Activated naive CD4-positive, alpha-beta T cell treated with anti-CD3 and anti-CD28 coated beads, Interleukin-2, amount 50 U/mL, for 72 hours (primary cell): ENCODE data around the gene STAT5A. TPM values are rescaled to one million over a fixed set of nuclear protein-coding genes. Genes with fewer than 3 reads are reported as not detected.
A peak's percentile ranks its signal among the peaks of the same experiment; 100 is the strongest.

ENCODE experiments used
- ATAC-seq, 2 donors: fragments of 150-1000 bp; cut with Tn5 transposase; 2 replicates each; pipeline ENCODE4 v1.10.0; 2021; ENCODE audit warnings: mild to moderate bottlenecking in 2 of 2, moderate library complexity in 2 of 2
- DNase-seq, 2 donors: peaks; one replicate each; pipeline ENCODE4 v3.0.0; 2021 to 2022; ENCODE audit warnings: low spot score in 2 of 2
- H3K27ac Mint-ChIP-seq, 2 donors: one replicate each; pipeline ENCODE4 v1.8.0; 2022; ENCODE audit warnings: mild to moderate bottlenecking in 2 of 2, mixed read lengths in 2 of 2
- H3K36me3 Mint-ChIP-seq, 2 donors: one replicate each; pipeline ENCODE4 v1.8.0; 2022; ENCODE audit warnings: mixed read lengths in 2 of 2
- H3K9me3 Mint-ChIP-seq, 2 donors: one replicate each; pipeline ENCODE4 v1.8.0; 2022; ENCODE audit warnings: mixed read lengths in 2 of 2
- total RNA-seq, 2 donors: library from RNA; stranded (reverse); gene quantifications; one replicate each; pipeline ENCODE4 v1.2.3, GENCODE V29; 2022

The STAT5A gene
- total RNA-seq, 2 donors from 2014 or later, result 171 to 177 TPM

DNA sequence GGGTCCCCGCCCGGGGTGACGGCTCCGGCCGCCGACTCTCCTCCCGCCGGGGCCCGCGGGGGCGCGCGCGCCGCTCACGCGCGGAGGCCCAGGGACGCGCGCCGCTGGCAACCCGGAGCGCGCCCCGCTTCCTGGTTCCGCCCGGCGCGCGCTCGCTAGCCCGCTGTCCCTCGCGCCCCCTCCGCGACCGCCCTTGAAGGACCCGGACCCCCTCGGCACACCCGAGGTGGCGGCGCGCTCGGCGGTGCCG, 12.0 kb upstream of the STAT5A start, which contains the start of gene STAT5B:
Gene STAT5B (minus strand): TSS at position 33 of the 250 bp plus-strand sequence. CDS start 44,264 bp downstream, outside the sequence.
- ATAC-seq, result peak; percentile 68 to 70
- H3K36me3 Mint-ChIP-seq, result peaks cover 19 to 28% of the 10 kb centered on the region in 2 donors
- H3K27ac Mint-ChIP-seq, result peak within 1 kb of the TSS; percentile 88 to 98

DNA sequence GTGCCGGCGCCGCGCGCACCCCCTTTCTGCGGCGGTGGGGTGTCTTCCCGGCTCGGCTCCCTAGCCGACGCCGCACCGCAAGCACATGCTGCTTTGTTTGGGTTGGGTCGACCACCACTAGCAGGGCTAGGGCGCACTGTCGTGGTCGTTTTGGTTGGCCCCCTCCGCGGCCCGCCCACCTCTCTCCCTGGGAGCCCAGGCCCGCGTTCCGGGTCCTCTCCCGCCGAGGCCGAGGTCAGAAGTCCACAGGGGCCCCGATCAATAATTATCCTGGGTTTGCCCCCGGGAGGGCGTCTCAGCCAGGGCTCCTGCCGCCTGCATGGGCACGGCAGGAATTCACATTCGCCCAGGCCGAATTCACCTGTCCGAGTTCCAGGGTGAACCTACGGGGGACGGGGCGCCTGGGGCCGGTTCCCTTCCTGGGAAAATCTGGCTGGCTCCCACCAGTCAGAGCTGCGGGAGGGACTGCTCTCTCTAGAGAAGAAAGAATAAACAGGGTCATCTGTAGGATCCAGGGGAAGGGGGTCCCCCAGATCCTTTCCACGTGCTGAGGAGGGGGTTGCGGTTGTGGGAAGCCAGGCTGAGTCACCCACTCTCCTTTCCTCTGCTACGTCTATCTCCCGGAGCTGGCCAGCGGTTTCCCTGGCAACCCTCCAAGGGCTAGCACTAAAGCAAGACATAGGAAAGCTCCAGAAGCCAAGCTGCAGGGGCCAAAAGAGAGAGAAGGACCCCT, 11.5 kb upstream of the STAT5A start:
- DNase-seq, result peak in 1 of 2 donors; percentile 74
- peak overlapping the region; percentile 82 to 98 for H3K27ac Mint-ChIP-seq
- peak in 1 of 2 donors; percentile 71 for ATAC-seq
- H3K36me3 Mint-ChIP-seq, result peaks cover 19 to 28% of the 10 kb centered on the region in 2 donors
- H3K9me3 Mint-ChIP-seq, result no peaks in the 10 kb centered on the region

More for the DNA sequence above, 12.0 kb upstream of the STAT5A start, which contains the start of gene STAT5B:
- no peaks in the 10 kb centered on the region for H3K9me3 Mint-ChIP-seq
- DNase-seq, result peak; percentile 72 to 75

DNA sequence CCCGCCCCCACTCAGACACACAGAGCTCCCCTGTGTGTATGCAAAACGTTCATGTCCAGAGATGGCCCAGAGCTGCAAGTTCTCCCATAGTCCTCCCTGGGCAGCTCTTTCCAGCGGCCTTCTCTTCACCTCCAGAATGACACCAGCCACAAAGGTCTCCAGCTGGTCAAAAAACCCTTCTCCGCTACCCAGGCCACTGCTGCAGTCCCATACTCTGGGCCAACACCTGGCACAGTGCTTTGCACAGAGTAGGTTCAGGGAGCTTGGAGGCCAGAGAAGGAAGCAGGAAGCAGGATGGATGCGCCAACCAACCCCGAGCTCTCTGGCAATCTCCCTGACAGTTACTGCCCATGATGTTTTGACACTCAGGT, 11.0 kb upstream of the STAT5A start:
- no peak for ATAC-seq
- Mint-ChIP-seq H3K27ac (peak overlapping the region; percentile 82 to 98), H3K9me3 (no peaks in the 10 kb centered on the region), H3K36me3 (peaks cover 19 to 28% of the 10 kb centered on the region in 2 donors)
- no peak for DNase-seq

DNA sequence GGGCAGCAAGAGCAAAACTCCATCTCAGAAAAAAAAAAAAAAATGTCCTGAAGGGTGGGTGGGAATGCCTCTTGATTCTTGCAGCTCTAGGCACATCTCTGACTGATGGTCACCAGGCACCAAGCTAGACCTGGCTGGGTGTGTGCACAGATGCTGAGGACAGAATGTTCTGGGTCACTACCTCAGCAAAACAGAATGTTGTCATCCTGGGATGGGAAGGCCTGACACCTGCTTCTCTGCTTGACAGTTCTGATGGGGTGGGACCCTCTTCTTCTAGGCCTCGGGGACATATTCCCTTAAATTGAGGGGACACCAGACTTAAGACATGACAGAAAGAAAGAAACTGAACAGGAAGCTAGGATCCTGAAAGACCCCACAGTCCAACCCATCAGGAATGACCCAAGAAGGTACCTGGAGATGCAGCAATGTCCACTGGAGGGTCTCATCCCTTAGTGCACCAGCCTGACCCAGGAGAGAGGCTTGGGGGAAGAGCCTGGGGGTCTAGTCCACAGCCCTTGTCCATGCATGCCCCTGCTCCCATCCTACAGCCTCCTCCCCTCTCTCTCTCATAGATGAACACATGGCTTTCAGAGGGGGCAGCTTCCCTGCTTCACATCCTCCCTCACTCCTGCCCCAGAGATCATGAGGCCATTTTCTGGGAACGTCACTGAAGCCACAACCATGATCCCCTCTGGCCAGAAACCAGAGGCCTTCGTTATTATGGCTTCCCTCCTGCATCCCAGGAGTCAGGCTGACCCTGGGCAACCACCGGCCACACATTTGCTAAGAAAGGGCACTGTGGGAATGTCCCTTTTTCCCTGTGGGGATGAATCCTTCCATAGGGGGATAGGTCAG, 8.3 kb upstream of the STAT5A start:
- DNase-seq (no peak), ATAC-seq (no peak)
- peak overlapping the region in 1 of 2 donors; percentile 44 for H3K27ac Mint-ChIP-seq
- H3K9me3 Mint-ChIP-seq, result no peaks in the 10 kb centered on the region
- H3K36me3 Mint-ChIP-seq, result peaks cover 7 to 14% of the 10 kb centered on the region in 2 donors

DNA sequence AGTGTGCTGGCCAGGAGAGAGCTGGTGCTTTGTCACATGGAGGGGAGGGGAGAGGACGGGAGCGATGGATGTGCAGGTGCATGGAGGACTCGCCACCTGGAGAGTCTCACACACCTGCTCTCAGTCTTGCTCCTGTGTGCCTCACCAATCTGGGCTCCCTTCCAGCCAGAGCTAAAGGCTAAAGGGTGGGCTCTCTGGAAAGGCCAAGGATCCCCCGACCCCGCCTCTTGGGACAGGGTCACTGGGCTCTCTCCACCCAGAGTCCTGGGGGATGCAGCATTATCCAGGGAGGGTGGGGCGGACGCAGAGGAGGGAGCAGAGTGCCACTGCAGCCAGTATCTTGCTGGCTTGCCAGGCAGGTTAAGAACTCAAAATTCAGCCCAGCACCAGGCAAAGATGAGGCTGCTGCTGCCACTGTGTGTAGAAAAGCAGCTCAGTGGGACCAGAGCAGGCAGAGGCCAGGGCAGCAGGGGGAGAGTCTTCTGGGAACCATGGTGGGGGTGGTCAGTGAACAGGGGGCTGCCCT, 6.7 kb upstream of the STAT5A start:
- Mint-ChIP-seq H3K27ac (peak overlapping the region in 1 of 2 donors; percentile 22), H3K9me3 (no peaks in the 10 kb centered on the region), H3K36me3 (peaks cover 0 to 12% of the 10 kb centered on the region in 2 donors)
- ATAC-seq, result no peak
- DNase-seq, result peak in 1 of 2 donors; percentile 48

DNA sequence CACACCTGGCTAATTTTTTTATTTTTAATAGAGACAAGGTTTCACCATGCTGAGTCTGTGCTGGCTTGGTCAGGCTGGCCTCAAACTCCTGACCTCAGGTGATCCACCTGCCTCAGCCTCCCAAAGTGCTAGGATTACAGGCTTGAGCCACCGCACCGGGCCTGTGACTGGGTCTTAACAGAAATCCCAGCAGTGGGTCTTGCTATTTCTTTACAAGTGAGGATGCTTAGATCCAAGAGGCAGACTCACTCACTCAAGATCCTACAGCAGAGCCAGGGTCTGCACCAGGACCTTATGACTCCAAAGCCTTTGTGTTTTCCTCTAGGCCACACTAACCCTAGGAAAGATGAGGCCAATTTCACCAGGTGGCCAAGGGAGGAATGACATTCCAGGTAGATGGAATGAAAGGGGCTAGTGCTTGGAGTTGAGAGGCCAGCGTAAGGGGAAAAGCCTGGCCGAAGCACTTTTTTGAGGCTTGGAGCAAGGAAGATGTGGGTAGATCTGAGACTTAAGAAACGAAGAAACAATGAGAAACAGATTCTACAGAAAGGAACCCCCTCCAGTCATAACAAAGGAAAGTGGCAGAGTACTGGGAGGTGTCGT, 5.7 kb upstream of the STAT5A start:
- ATAC-seq (no peak), DNase-seq (peak in 1 of 2 donors; percentile 34)
- Mint-ChIP-seq H3K27ac (peak overlapping the region in 1 of 2 donors; percentile 19), H3K9me3 (no peaks in the 10 kb centered on the region), H3K36me3 (peaks cover 0 to 15% of the 10 kb centered on the region in 2 donors)

DNA sequence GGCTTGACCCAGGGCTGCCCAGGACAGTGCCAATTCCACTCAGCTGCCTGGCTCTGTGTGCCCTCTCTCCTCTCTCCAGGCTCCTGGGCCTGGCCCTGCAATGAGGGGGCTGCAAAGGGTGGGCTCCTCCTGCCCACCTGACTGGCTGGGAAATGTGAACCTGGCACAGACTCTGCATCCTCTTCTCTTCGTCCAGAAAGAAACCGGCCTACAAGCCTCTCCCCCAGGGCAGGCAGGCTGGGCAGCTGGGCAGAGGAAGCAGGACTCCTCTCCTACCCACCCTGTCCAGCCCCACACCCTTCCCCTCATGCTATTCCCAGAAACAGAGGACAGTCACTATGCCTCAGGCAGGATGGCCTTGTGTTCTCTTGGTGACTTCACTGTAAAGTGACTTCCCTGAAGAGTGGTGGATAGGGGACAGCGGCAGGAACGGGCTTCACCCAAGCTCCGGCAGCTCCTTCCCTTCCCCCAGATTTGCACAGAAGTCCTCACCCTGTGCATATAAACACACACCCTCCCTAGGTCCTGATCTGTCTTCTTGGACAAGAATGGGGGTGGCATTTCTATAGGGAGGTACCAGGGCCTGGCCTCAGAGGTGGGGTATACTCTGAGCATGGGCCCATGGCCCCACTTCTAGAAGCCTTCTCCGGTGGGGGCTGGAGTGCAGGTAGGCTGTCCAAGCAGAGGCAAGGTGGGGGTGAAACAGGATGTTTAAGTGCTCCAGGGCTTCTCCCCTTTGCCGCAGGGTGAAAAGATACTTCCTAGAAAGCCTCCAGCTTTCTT, 4.9 kb upstream of the STAT5A start:
- peaks cover 0 to 12% of the 10 kb centered on the region in 2 donors for H3K36me3 Mint-ChIP-seq
- DNase-seq (peak in 1 of 2 donors; percentile 38), ATAC-seq (no peak)
- peak overlapping the region; percentile 19 to 50 for H3K27ac Mint-ChIP-seq
- H3K9me3 Mint-ChIP-seq, result no peaks in the 10 kb centered on the region

DNA sequence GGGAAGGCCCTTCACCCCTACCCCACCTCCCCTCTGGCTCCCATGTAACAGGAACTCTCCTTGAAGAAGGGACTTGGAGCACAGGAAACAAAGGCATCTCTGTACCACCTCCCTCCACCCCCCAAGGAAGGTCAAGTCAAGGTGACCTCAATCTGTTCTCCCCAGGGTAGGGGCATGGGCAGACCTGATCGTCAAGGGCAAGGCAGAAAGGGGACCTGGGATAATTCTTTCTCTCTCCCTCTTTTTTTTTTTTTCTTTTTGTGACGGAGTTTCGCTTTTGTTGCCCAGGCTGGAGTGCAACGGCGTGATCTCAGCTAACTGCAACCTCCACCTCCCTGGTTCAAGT, 4.3 kb upstream of the STAT5A start:
- ATAC-seq (no peak), DNase-seq (no peak)
- H3K27ac Mint-ChIP-seq, result no peak overlapping the region
- no peaks in the 10 kb centered on the region for H3K9me3 Mint-ChIP-seq
- H3K36me3 Mint-ChIP-seq, result peaks cover 2 to 15% of the 10 kb centered on the region in 2 donors

DNA sequence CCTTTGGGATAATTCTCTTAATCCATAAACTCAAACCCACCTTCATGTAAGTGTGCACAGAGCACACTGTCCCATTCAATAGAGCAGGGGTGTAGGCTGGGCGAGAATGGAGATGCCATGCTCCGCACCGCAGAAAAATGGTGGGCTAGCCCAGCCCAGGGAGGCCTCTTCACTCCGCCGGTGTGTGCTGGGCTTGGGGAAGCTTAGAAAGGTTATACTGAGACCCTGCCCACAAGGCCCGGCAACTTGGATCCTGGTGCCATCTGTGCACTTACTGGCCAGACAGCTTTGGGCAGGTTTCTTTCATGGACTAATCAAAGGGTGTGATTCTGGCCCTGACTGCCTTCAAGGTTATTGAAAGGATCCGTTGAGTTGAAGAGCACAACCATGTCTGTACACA, 3.7 kb upstream of the STAT5A start:
- H3K27ac Mint-ChIP-seq, result no peak overlapping the region
- H3K9me3 Mint-ChIP-seq, result no peaks in the 10 kb centered on the region
- DNase-seq, result peak in 1 of 2 donors; percentile 35
- H3K36me3 Mint-ChIP-seq, result peaks cover 8 to 20% of the 10 kb centered on the region in 2 donors
- ATAC-seq, result no peak

DNA sequence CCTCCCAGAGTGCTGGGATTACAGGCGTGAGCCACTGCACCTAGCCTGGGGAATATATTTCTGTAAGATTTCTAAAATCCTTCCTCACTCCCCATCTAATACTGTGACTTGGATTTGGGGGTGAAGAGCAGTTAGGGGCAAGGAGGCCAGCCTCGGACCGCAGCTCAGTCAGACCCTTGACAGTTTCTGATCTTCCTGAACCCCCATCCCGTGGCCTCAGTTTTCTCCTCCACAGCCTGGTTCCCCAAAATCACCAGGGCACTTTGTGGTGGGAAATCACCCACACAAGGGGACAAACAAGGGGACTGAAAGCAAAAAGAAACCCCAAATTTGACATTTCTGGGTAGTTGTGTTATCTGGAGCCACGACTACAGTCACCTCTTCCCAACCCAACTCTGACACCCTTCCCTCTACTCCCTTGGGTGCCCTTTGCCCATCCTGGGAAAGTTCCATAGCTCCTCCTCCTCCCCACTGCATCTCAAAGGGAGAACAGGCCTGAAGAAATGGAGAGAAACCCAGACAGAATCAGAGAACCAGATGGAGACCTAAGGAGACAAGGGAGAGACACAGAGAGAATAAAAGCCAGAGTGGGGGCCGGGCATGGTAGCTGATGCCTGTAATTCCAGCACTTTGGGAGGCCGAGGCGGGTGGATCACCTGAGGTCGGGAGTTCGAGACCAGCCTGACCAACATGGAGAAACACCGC, 2.8 kb upstream of the STAT5A start:
- H3K9me3 Mint-ChIP-seq, result no peaks in the 10 kb centered on the region
- peak in 1 of 2 donors; percentile 30 for DNase-seq
- H3K36me3 Mint-ChIP-seq, result peaks cover 17 to 30% of the 10 kb centered on the region in 2 donors
- no peak for ATAC-seq
- H3K27ac Mint-ChIP-seq, result peak overlapping the region in 1 of 2 donors; percentile 32

DNA sequence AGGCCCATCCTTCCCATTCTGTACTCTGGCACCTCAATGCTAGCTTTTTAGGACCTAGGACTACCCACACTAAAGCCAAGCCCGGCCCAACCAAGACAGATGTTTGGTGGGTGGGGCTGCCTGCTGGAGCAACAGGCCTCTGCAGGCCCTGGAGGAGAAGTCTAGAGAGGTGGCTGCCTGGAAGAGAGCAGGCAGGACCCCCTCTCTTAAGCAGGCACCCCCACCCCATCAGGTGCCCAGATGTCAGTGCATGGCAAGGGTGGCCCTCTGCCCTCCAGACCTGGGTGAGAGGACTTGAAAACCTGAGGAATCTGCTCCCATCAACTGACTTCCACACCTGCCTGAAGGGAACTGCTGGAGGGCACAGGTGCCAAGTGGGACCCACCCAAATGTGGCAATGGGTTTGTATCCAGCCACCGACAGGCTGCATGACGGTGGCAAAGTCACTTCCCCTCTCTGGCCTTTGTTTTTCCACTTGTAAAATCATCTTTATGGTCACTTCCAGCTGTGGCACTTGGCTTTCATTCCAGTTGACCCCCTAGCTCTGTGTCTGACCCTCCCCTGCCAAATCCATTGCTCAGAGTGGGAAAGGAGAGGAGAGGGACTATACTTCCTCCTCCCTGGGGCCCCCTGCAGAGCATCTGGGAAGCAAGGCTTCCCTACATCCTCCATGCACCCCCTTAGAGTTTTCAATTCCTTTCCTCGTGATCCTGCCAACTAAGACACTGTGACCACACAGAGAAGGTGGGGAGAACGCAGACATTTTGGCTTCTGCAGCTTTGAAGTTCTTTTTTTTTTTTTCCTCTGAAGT, 1.7 kb upstream of the STAT5A start:
- ATAC-seq (no peak), DNase-seq (peak in 1 of 2 donors; percentile 55)
- Mint-ChIP-seq H3K36me3 (peaks cover 27 to 39% of the 10 kb centered on the region in 2 donors), H3K27ac (peak overlapping the region; percentile 92 to 98), H3K9me3 (no peaks in the 10 kb centered on the region)

DNA sequence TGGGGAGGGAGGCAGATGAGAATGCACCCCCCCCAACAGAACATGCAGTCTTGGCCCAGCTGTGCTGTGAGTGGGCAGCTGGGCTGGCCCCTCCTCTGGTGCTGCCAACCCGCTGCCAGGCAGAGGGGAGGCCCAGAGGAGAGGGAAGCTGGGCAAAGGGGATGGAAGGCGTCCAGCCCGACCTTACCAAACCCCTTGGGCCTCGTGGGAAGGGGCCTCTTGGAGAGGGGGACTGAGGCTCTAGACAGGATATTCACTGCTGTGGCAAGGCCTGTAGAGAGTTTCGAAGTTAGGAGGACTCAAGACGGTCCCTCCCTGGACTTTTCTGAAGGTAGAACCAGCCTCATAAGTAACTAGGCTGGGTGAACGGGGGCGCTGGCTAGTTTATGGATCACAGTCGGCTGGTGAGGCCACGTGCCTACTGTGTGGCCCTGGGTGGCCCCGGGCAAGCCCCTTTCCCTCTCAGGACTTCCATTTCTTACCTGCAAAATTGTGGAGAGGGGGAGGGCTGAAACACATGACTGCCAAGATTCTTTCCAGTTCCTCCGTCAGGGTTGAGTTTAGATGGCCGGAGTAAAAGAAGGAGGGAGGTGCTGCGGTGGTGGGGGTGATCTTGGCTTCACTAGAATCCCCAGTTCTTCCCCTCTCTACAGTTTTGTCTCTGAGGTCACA, 857 bp upstream of the STAT5A start:
- DNase-seq, result peak in 1 of 2 donors; percentile 46

DNA sequence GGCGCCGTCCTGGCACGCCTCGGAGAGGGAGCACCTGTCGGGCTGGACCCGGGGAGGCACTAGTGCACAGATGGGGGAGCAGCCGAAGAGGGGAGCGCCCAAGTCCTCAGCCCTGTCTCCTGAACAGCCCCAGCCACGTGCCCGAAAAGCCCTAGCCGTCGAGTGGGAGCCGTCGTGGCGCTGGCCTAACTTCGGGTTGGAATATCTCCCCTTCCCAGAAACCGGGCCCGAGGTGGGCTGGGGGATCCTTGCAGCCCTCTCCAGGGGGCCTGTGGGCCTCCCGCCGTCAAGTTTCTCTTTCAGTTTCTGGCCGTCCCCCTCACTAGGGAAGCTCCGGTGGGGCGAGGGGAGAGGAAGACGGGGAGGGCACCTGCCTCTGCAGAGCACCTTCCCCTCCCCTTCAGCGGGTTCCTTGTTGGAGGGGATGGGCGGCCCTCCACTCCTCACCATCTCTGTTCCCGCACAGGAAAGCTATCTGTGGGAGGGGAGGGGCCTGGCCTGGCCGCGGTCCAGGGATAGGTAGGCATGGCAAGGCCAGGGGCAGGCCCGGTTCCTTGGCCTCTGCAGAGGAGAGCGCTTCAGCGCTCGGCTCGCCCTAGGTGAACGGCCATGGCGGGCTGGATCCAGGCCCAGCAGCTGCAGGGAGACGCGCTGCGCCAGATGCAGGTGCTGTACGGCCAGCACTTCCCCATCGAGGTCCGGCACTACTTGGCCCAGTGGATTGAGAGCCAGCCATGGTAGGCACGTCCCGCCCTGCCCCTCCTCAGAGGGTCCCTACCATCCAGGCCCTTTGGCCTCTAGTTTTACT, 709 bp downstream of the STAT5A start:
- H3K9me3 Mint-ChIP-seq, result no peaks in the 10 kb centered on the region
- ATAC-seq (peak; percentile 55 to 57), DNase-seq (peak; percentile 51 to 83)
- peak overlapping the region; percentile 92 to 97 for H3K27ac Mint-ChIP-seq
- H3K36me3 Mint-ChIP-seq, result peaks cover 27 to 60% of the 10 kb centered on the region in 2 donors

More for the DNA sequence above, 857 bp upstream of the STAT5A start:
- Mint-ChIP-seq H3K9me3 (no peaks in the 10 kb centered on the region), H3K36me3 (peaks cover 27 to 48% of the 10 kb centered on the region in 2 donors), H3K27ac (peak overlapping the region; percentile 92 to 98)
- ATAC-seq, result peak; percentile 43 to 52
